Astrocyte (in vitro differentiated cells and primary cell): ENCODE data around the gene FGF12.

ENCODE experiments used
- EZH2 ChIP-seq: IDR thresholded peaks from 2 replicates; pipeline ENCODE4 v1.6.1; 2012; ENCODE audit warnings: mild to moderate bottlenecking, low read length, inconsistent platforms; ENCODE audit not compliant: insufficient read depth
- TF ChIP-seq, protein P1 (sequence below): IDR thresholded peaks from 2 replicates; pipeline ENCODE4 v1.5.1; 2011; ENCODE audit warnings: low read depth, mild to moderate bottlenecking, inconsistent platforms, low read length, moderate library complexity; ENCODE audit not compliant: insufficient read depth

DNA sequence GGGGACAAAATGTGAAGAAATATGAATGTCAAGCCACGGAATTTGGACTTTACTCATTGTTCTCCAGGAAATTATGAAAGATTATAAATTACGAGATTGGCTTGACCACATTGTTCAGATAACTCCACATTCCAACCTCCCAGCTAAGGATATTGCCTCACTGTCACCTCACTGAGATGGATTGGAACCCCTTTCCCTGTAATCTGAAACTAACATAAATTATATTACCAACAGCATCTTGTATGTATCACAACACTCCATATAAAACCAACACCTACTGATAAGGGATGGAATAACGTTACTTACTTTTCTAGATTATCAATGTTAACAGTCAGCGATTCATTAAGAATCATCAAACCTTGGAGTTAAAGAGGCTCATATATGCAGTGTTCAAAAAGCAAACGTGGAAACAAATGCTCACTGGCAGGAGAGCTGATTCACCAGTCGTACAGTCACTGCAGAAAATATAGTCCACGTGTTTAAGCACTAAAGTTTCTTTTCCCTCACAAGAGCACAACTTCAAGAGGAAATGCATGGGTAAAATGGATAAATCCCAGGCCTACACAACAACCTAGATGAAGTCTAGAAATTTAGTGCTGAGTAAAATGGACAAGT is 451.5 kb downstream of the FGF12 start:
- TF ChIP-seq, protein P1, sequence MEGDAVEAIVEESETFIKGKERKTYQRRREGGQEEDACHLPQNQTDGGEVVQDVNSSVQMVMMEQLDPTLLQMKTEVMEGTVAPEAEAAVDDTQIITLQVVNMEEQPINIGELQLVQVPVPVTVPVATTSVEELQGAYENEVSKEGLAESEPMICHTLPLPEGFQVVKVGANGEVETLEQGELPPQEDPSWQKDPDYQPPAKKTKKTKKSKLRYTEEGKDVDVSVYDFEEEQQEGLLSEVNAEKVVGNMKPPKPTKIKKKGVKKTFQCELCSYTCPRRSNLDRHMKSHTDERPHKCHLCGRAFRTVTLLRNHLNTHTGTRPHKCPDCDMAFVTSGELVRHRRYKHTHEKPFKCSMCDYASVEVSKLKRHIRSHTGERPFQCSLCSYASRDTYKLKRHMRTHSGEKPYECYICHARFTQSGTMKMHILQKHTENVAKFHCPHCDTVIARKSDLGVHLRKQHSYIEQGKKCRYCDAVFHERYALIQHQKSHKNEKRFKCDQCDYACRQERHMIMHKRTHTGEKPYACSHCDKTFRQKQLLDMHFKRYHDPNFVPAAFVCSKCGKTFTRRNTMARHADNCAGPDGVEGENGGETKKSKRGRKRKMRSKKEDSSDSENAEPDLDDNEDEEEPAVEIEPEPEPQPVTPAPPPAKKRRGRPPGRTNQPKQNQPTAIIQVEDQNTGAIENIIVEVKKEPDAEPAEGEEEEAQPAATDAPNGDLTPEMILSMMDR: no peak
- TF ChIP-seq EZH2: no peak
